Measurements from ENCODE around the gene PLAGL2. TPM values are rescaled to one million over a fixed set of nuclear protein-coding genes. Genes with fewer than 3 reads are reported as not detected.

PLAGL2 gene
- total RNA-seq, 1 experiment from 2014 or later = 21.4 TPM

GRCh38 chr20:32226391-32226790 is 18.8 kb upstream of the PLAGL2 start:
- ChIA-PET CTCF (no interaction called here), POLR2A (no interaction called here)
- Mint-ChIP-seq H3K36me3 (peaks cover 39% of the 10 kb centered on the region), H3K4me1 (no peaks in the 10 kb centered on the region), H3K4me3 (no peak overlapping the region), H3K9me3 (no peaks in the 10 kb centered on the region), H3K27me3 (ENCODE audit: low read depth) (no peaks in the 10 kb centered on the region), H3K27ac (no peak overlapping the region)
- DNase-seq (ENCODE audit: low spot score) (no peak), ATAC-seq (no peak)
- TF ChIP-seq OVOL2 (CRISPR knock-in tag; IDR thresholded peaks at IDR 0.05; ENCODE audit: borderline replicate concordance) (no peak), SP1 (CRISPR knock-in tag; conservative IDR thresholded peaks at IDR 0.05) (no peak), MAX (CRISPR knock-in tag; IDR thresholded peaks at IDR 0.05) (no peak), AR (CRISPR knock-in tag; IDR thresholded peaks at IDR 0.05) (no peak), PRRX2 (CRISPR knock-in tag; IDR thresholded peaks at IDR 0.05) (no peak), ZNF121 (CRISPR knock-in tag; IDR thresholded peaks at IDR 0.05) (no peak), KAT7 (CRISPR knock-in tag; IDR thresholded peaks at IDR 0.05; ENCODE audit: borderline replicate concordance) (no peak), ZNF532 (CRISPR knock-in tag; IDR thresholded peaks at IDR 0.05; ENCODE audit: borderline replicate concordance) (no peak), TEAD4 (CRISPR knock-in tag; IDR thresholded peaks at IDR 0.05) (no peak)

GRCh38 chr20:32224463-32224862 is 16.9 kb upstream of the PLAGL2 start:
- Mint-ChIP-seq H3K9me3 (no peaks in the 10 kb centered on the region), H3K27me3 (ENCODE audit: low read depth) (no peaks in the 10 kb centered on the region), H3K36me3 (peaks cover 41% of the 10 kb centered on the region), H3K4me3 (no peak overlapping the region), H3K4me1 (no peaks in the 10 kb centered on the region), H3K27ac (no peak overlapping the region)
- ChIA-PET POLR2A (interaction anchor here (0.6 kb wide), 1 partner anchor 17 kb away, joined by 4 read pairs; no protein-coding TSS in a partner anchor), CTCF (no interaction called here)
- DNase-seq (ENCODE audit: low spot score) = no peak
- no peak for ATAC-seq
- TF ChIP-seq TP53 (CRISPR knock-in tag; IDR thresholded peaks at IDR 0.05) = no peak
- TF ChIP-seq GTF2I (CRISPR knock-in tag; conservative IDR thresholded peaks at IDR 0.05) = no peak
- no peak for TF ChIP-seq HMGA2 (CRISPR knock-in tag; IDR thresholded peaks at IDR 0.05)
- no peak for TF ChIP-seq JAZF1 (CRISPR knock-in tag; IDR thresholded peaks at IDR 0.05)
- no peak for TF ChIP-seq CTCF (IDR thresholded peaks at IDR 0.05)
- no peak for TF ChIP-seq AR (CRISPR knock-in tag; IDR thresholded peaks at IDR 0.05)
- TF ChIP-seq RELA (CRISPR knock-in tag; IDR thresholded peaks at IDR 0.05; ENCODE audit: borderline replicate concordance) = no peak
- TF ChIP-seq MLX (CRISPR knock-in tag; IDR thresholded peaks at IDR 0.05) = no peak
- no peak for TF ChIP-seq NFE2L1 (CRISPR knock-in tag; IDR thresholded peaks at IDR 0.05)
- TF ChIP-seq CREB1 (CRISPR knock-in tag; IDR thresholded peaks at IDR 0.05) = no peak
